K562 (cell line): ENCODE measurements around the gene SBNO1. TPM values are rescaled to one million over a fixed set of nuclear protein-coding genes. Genes with fewer than 3 reads are reported as not detected.

Source experiments
- ARHGAP35 ChIP-seq: fragments of 450-650 bp; IDR thresholded peaks from 2 replicates; pipeline ENCODE4 v1.6.1; 2018; ENCODE audit not compliant: partially characterized antibody
- BCLAF1 ChIP-seq, 2 experiments: fragments of 450-650 bp in 1 of 2; IDR thresholded peaks; 2 replicates each; pipeline ENCODE4 v1.6.1; 2011 to 2017; ENCODE audit warnings: low read depth in 2 of 2, antibody characterized with exemption in 1 of 2, borderline replicate concordance in 1 of 2, low read length in 1 of 2, mild to moderate bottlenecking in 1 of 2, mixed read lengths in 1 of 2; ENCODE audit not compliant: control insufficient read depth in 1 of 2
- CBX3 ChIP-seq, 2 experiments: IDR thresholded peaks; 1 replicate in 1 of 2; 2 replicates in 1 of 2; pipeline ENCODE4 v1.6.1; 2012; ENCODE audit warnings: inconsistent platforms in 2 of 2, low read length in 2 of 2, borderline replicate concordance in 1 of 2, control low read depth in 1 of 2
- DACH1 ChIP-seq: fragments of 450-650 bp; IDR thresholded peaks from 2 replicates; pipeline ENCODE4 v1.6.1; 2018; ENCODE audit not compliant: partially characterized antibody
- E2F4 ChIP-seq: sonication (generic); formaldehyde crosslinking; IDR thresholded peaks from 2 replicates; pipeline ENCODE4 v1.8.0; 2022; ENCODE audit warnings: mild to moderate bottlenecking, low read depth, missing genetic modification reagents
- HCFC1 ChIP-seq: IDR thresholded peaks from 2 replicates; pipeline ENCODE4 v1.6.1; 2012; ENCODE audit warnings: low read depth, low read length, improper control_type of control experiment
- KAT8 ChIP-seq: fragments of 450-650 bp; IDR thresholded peaks from 2 replicates; pipeline ENCODE4 v1.6.1; 2016; ENCODE audit warnings: low read depth, mild to moderate bottlenecking
- NFATC3 ChIP-seq: fragments of 450-650 bp; IDR thresholded peaks from 2 replicates; pipeline ENCODE4 v1.6.1; 2017; ENCODE audit warnings: mild to moderate bottlenecking
- NUFIP1 ChIP-seq: fragments of 450-650 bp; IDR thresholded peaks from 2 replicates; pipeline ENCODE4 v1.6.1; 2018; ENCODE audit not compliant: partially characterized antibody
- PTTG1 ChIP-seq: fragments of 450-650 bp; IDR thresholded peaks from 2 replicates; pipeline ENCODE4 v1.6.1; 2016; ENCODE audit warnings: low read depth, mild to moderate bottlenecking, missing genetic modification characterization, missing compliant biosample characterization
- RB1 ChIP-seq: fragments of 450-650 bp; IDR thresholded peaks from 2 replicates; pipeline ENCODE4 v1.6.1; 2017; ENCODE audit warnings: low read depth, mild to moderate bottlenecking
- STAG1 ChIP-seq: sonication (generic); formaldehyde crosslinking; IDR thresholded peaks from 2 replicates; pipeline ENCODE4 v1.5.0; 2020; ENCODE audit warnings: missing genetic modification reagents, borderline replicate concordance
- TEAD4 ChIP-seq, 2 experiments: sonication (generic) in 1 of 2; formaldehyde crosslinking in 1 of 2; IDR thresholded peaks; 2 replicates each; pipeline versions ENCODE4 v1.6.1 to v1.8.0; 2012 to 2022; ENCODE audit warnings: borderline replicate concordance in 1 of 2, inconsistent platforms in 1 of 2, low read length in 1 of 2, mild to moderate bottlenecking in 1 of 2, missing genetic modification reagents in 1 of 2
- ZNF318 ChIP-seq, 2 experiments: fragments of 450-650 bp; IDR thresholded peaks; 2 replicates each; pipeline ENCODE4 v1.6.1; 2016; ENCODE audit warnings: mild to moderate bottlenecking in 2 of 2, borderline replicate concordance in 1 of 2, low read depth in 1 of 2, moderate library complexity in 1 of 2
- ZNF354B ChIP-seq: fragments of 250-450 bp; sonication (Bioruptor Pico); IDR thresholded peaks from 2 replicates; pipeline ENCODE4 v1.4.0; 2020
- polyA plus RNA-seq, 8 experiments: library from polyadenylated mRNA; depleted of rRNA in 4 of 8; stranded (reverse) in 5 of 8; unstranded in 3 of 8; fragments of >200 nt; fragmentation: Nextera tagmentation in 2 of 8; fragmentation: Illumina TruSeq in 1 of 8; extraction: Ambion mirVana in 2 of 8; extraction: Trizol in 1 of 8; gene quantifications; 2 replicates each; pipeline versions ENCODE4 v1.2.1 to v1.2.3, GENCODE V29; 2011 to 2014; ENCODE audit warnings: inconsistent platforms in 1 of 8, missing spikeins in 1 of 8
- total RNA-seq, 7 experiments: library from RNA; depleted of rRNA in 6 of 7; stranded (reverse); fragments of >200 nt in 6 of 7; fragmentation: Illumina TruSeq in 2 of 7; extraction: Trizol in 2 of 7; gene quantifications; 2 replicates each; pipeline versions ENCODE4 v1.2.1 to v1.2.3, GENCODE V29; 2011 to 2021; ENCODE audit warnings: low replicate concordance in 1 of 7

Gene SBNO1
- total and polyA plus RNA-seq, 9 of the 15 experiments (the other 6 are each of a cell fraction or from before 2014, with no cell fraction given): 14.9 to 77.1 (median 35.9) TPM

- no peak for TF ChIP-seq ZNF318 (IDR thresholded peaks at IDR 0.05; ENCODE audit: borderline replicate concordance in 1 of 2, low read depth in 1 of 2)
- TF ChIP-seq HCFC1: peak; percentile 12; the same call in 1 of the 2 replicates
- no peak for TF ChIP-seq TEAD4 (IDR thresholded peaks at IDR 0.05; ENCODE audit: low read length)
- TF ChIP-seq TEAD4 (CRISPR knock-in tag; IDR thresholded peaks at IDR 0.05; ENCODE audit: borderline replicate concordance): no peak
- no peak for TF ChIP-seq ARHGAP35
- TF ChIP-seq E2F4: no peak
- TF ChIP-seq STAG1 (CRISPR knock-in tag): 0 out of 2 replicates have a peak, but pooled peaks have one; percentile 33
- no peak for TF ChIP-seq KAT8
- TF ChIP-seq DACH1: no peak
- no peak for TF ChIP-seq NFATC3
- TF ChIP-seq CBX3 (IDR thresholded peaks at IDR 0.05; ENCODE audit: borderline replicate concordance in 1 of 2, low read length in 2 of 2): no peak
- no peak for TF ChIP-seq BCLAF1 (IDR thresholded peaks at IDR 0.05; ENCODE audit: borderline replicate concordance in 1 of 2, control insufficient read depth in 1 of 2, low read depth in 2 of 2, low read length in 1 of 2)
- TF ChIP-seq RB1: 0 out of 2 replicates have a peak, but pooled peaks have one; percentile 13
- TF ChIP-seq PTTG1 (tag): no peak
- no peak for TF ChIP-seq ZNF354B
- no peak for TF ChIP-seq NUFIP1
These were observed at the start of gene SBNO1 (continued) for GRCh38 chr12:123364532-123365024.
